Sigmoid colon (tissue), 4 donors: Measurements from ENCODE around the gene FBF1.

Experiments used
- EP300 ChIP-seq, 4 donors: sonication (generic); formaldehyde crosslinking; IDR thresholded peaks; one replicate each; pipeline ENCODE4 v1.6.1; 2017; ENCODE audit warnings: antibody characterized with exemption in 4 of 4
- POLR2A ChIP-seq, 2 donors: fragments of 450-650 bp; IDR thresholded peaks; one replicate each; pipeline ENCODE4 v1.6.1; 2016; ENCODE audit warnings: antibody characterized with exemption in 2 of 2, mild to moderate bottlenecking in 2 of 2, moderate library complexity in 2 of 2
- POLR2AphosphoS5 ChIP-seq, 4 donors: sonication (generic); formaldehyde crosslinking; IDR thresholded peaks; one replicate each; pipeline ENCODE4 v1.6.1; 2017; ENCODE audit warnings: antibody characterized with exemption in 4 of 4
- TF ChIP-seq, protein P1 (sequence below), 4 experiments: fragments of 450-650 bp in 3 of 4; fragments of 200-600 bp in 1 of 4; IDR thresholded peaks; one replicate each; pipeline ENCODE4 v1.5.1; 2016 to 2019; ENCODE audit warnings: antibody characterized with exemption in 4 of 4, mild to moderate bottlenecking in 3 of 4, moderate library complexity in 2 of 4

- TF ChIP-seq, protein P1, sequence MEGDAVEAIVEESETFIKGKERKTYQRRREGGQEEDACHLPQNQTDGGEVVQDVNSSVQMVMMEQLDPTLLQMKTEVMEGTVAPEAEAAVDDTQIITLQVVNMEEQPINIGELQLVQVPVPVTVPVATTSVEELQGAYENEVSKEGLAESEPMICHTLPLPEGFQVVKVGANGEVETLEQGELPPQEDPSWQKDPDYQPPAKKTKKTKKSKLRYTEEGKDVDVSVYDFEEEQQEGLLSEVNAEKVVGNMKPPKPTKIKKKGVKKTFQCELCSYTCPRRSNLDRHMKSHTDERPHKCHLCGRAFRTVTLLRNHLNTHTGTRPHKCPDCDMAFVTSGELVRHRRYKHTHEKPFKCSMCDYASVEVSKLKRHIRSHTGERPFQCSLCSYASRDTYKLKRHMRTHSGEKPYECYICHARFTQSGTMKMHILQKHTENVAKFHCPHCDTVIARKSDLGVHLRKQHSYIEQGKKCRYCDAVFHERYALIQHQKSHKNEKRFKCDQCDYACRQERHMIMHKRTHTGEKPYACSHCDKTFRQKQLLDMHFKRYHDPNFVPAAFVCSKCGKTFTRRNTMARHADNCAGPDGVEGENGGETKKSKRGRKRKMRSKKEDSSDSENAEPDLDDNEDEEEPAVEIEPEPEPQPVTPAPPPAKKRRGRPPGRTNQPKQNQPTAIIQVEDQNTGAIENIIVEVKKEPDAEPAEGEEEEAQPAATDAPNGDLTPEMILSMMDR (IDR thresholded peaks at IDR 0.05): peak; percentile 29 to 60 (median 44)
- TF ChIP-seq EP300 (IDR thresholded peaks at IDR 0.05) (no peak), POLR2AphosphoS5 (IDR thresholded peaks at IDR 0.05) (no peak), POLR2A (IDR thresholded peaks at IDR 0.05) (no peak)
Observed at GRCh38 chr17:75877752-75878173, 63.1 kb downstream of the FBF1 start.
